OCI-LY7 (cell line): Measurements from ENCODE around the gene UBE2K. TPM values are rescaled to one million over a fixed set of nuclear protein-coding genes. Genes with fewer than 3 reads are reported as not detected.
"Not testable (repeated sequence)": the region's sequence is repeated elsewhere in the genome, so short reads cannot be mapped to it uniquely, and the experiment has no call there.

ENCODE experiments used
- BruUV-seq: library from RNA; stranded (reverse); fragments of 400-500 nt; replicated peaks from 2 replicates; lab custom pipeline; 2021; lab: Mats Ljungman, UMichigan
- CTCF ChIA-PET: fragments of 300-600 bp; sonication (Branson Sonifier 250); formaldehyde crosslinking; loops from one replicate; lab custom pipeline; 2022; ENCODE audit warnings: antibody characterized with exemption; ENCODE audit not compliant: unreplicated experiment; lab: Charles Lee
- POLR2A ChIA-PET: fragments of 300-600 bp; sonication (Branson Sonifier 250); formaldehyde crosslinking; loops from one replicate; lab custom pipeline; 2022; ENCODE audit warnings: antibody characterized with exemption; lab: Charles Lee
- DNase-seq: peaks from one replicate; pipeline ENCODE4 v3.0.0-alpha.2; 2015; ENCODE audit warnings: low spot score
- H2AFZ ChIP-seq: fragments of 200-600 bp; sonication (generic), shearing (Covaris generic); 2 replicates; pipeline ENCODE4 v1.6.1; 2014; ENCODE audit warnings: mild to moderate bottlenecking, antibody characterized with exemption, low read length, moderate library complexity
- H3K27ac ChIP-seq: fragments of 200-600 bp; sonication (generic); 2 replicates; pipeline ENCODE4 v1.5.1; 2014; ENCODE audit warnings: mixed run types, low read depth, mild to moderate bottlenecking, moderate library complexity, low read length, inconsistent platforms; ENCODE audit not compliant: poor library complexity, severe bottlenecking
- H3K36me3 ChIP-seq: fragments of 200-600 bp; sonication (generic); 2 replicates; pipeline ENCODE4 v1.6.1; 2014; ENCODE audit warnings: mild to moderate bottlenecking, antibody characterized with exemption, low read length, moderate library complexity, mixed read lengths; ENCODE audit not compliant: insufficient read depth
- H3K4me1 ChIP-seq: fragments of 200-600 bp; sonication (generic); 2 replicates; pipeline ENCODE4 v1.5.1; 2014; ENCODE audit warnings: mild to moderate bottlenecking, low read length; ENCODE audit not compliant: insufficient read depth, poor library complexity, severe bottlenecking
- H3K4me2 ChIP-seq: fragments of 200-600 bp; sonication (generic); 2 replicates; pipeline ENCODE4 v1.6.1; 2014; ENCODE audit warnings: mild to moderate bottlenecking, low read length
- H3K4me3 ChIP-seq: fragments of 200-600 bp; sonication (generic); 2 replicates; pipeline ENCODE4 v1.5.1; 2014; ENCODE audit warnings: mild to moderate bottlenecking, low read depth, low read length; ENCODE audit not compliant: poor library complexity, severe bottlenecking
- H3K79me2 ChIP-seq: fragments of 200-600 bp; sonication (generic); 2 replicates; pipeline ENCODE4 v1.6.1; 2016; ENCODE audit warnings: low read depth, mild to moderate bottlenecking, low read length, moderate library complexity, mixed read lengths; ENCODE audit not compliant: insufficient read depth
- H3K9me2 ChIP-seq: fragments of 200-600 bp; sonication (generic); 2 replicates; pipeline ENCODE4 v1.6.1; 2016; ENCODE audit warnings: mild to moderate bottlenecking, low read length, mixed read lengths; ENCODE audit not compliant: insufficient read depth
- H3K9me3 ChIP-seq: fragments of 200-600 bp; sonication (generic); 2 replicates; pipeline ENCODE4 v1.6.1; 2014; ENCODE audit warnings: mild to moderate bottlenecking, mixed run types, low read length, mixed read lengths
- H4K20me1 ChIP-seq: fragments of 200-600 bp; sonication (generic); 2 replicates; pipeline ENCODE4 v1.6.1; 2014; ENCODE audit warnings: mild to moderate bottlenecking, antibody characterized with exemption, low read length, moderate library complexity, mixed read lengths; ENCODE audit not compliant: insufficient read depth
- EZH2phosphoT487 ChIP-seq: fragments of 200-600 bp; sonication (generic); IDR thresholded peaks from 2 replicates; pipeline ENCODE4 v1.6.1; 2018; ENCODE audit warnings: low read depth, borderline replicate concordance, mild to moderate bottlenecking, mixed run types, antibody characterized with exemption, low read length, moderate library complexity, mixed read lengths
- intact Hi-C: fragments of 100-400 bp; cut with micrococcal nuclease; formaldehyde crosslinking; loops from one replicate; pipeline ENCODE4 v1.10.0; 2022; ENCODE audit not compliant: unreplicated experiment
- total RNA-seq, 2 experiments: library from RNA; depleted of rRNA in 1 of 2; stranded (reverse); fragments of >200 nt in 1 of 2; shearing (Covaris generic) in 1 of 2; gene quantifications; 2 replicates each; pipeline ENCODE4 v1.2.3, GENCODE V29; 2014 to 2022
- TF ChIP-seq, protein P1 (sequence below): fragments of 200-600 bp; sonication (generic); conservative IDR thresholded peaks from 2 replicates; pipeline ENCODE4 v1.5.1; 2014; ENCODE audit warnings: mild to moderate bottlenecking, antibody characterized with exemption, low read length, moderate library complexity, mixed read lengths

The UBE2K gene
- total RNA-seq, 2 experiments from 2014 or later: 20.8 to 88.0 TPM

DNA sequence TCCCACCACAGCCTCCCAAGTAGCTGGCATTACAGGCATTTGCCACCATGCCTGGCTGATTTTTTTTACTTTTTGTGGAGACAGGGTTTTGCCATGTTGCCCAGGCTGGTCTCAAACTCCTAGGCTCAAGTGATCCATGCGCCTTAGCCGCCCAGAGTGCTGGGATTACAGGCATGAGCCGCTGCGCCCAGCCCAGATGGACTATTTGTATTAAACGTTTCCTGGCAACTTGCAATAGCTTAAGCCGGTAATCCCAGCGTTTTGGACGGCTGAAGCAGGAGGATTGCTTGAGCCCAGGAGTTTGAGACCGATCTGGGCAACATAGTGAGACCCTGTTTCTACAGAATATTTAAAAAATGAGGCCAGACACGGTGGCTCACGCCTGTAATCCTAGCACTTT lies 18.4 kb downstream of the UBE2K start:
- Histone ChIP-seq H3K4me1 (peaks cover 16% of the 10 kb centered on the region), H3K4me2 (no peak overlapping the region), H4K20me1 (peaks cover 15% of the 10 kb centered on the region; the same call in 1 of the 2 replicates), H3K79me2 (peaks cover 86% of the 10 kb centered on the region), H3K4me3 (no peak overlapping the region), H2AFZ (no peak overlapping the region), H3K9me3 (no peaks in the 10 kb centered on the region), H3K27ac (no peak overlapping the region), H3K36me3 (peaks cover 39% of the 10 kb centered on the region), H3K9me2 (no peaks in the 10 kb centered on the region)
- POLR2A ChIA-PET: interaction anchor here (0.6 kb wide), 1 partner anchor 369 kb away, joined by 5 read pairs; no protein-coding TSS in a partner anchor
- BruUV-seq: no TSS peak
- DNase-seq: no peak
- TF ChIP-seq, protein P1, sequence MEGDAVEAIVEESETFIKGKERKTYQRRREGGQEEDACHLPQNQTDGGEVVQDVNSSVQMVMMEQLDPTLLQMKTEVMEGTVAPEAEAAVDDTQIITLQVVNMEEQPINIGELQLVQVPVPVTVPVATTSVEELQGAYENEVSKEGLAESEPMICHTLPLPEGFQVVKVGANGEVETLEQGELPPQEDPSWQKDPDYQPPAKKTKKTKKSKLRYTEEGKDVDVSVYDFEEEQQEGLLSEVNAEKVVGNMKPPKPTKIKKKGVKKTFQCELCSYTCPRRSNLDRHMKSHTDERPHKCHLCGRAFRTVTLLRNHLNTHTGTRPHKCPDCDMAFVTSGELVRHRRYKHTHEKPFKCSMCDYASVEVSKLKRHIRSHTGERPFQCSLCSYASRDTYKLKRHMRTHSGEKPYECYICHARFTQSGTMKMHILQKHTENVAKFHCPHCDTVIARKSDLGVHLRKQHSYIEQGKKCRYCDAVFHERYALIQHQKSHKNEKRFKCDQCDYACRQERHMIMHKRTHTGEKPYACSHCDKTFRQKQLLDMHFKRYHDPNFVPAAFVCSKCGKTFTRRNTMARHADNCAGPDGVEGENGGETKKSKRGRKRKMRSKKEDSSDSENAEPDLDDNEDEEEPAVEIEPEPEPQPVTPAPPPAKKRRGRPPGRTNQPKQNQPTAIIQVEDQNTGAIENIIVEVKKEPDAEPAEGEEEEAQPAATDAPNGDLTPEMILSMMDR: no peak
- no peak for TF ChIP-seq EZH2phosphoT487
- CTCF ChIA-PET: no interaction called here
- intact Hi-C loops: no loop called here

DNA sequence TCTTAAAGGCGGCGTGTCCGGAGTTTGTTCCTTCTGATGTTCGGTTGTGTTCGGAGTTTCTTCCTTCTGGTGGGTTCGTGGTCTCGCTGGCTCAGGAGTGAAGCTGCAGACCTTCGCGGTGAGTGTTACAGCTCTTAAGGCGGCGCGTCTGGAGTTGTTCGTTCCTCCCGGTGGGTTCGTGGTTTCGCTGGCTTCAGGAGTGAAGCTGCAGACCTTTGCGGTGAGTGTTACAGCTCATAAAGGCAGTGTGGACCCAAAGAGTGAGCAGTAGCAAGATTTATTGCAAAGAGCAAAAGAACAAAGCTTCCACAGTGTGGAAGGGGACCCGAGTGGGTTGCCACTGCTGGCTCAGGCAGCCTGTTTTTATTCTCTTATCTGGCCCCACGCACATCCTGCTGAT lies 19.8 kb downstream of the UBE2K start:
- H3K4me2 ChIP-seq, H3K9me2 ChIP-seq, BruUV-seq, H2AFZ ChIP-seq, CTCF ChIA-PET, intact Hi-C loops, H3K4me3 ChIP-seq, DNase-seq, H3K9me3 ChIP-seq, H3K27ac ChIP-seq: not testable (repeated sequence)
- peaks cover 46% of the 10 kb centered on the region for H3K36me3 ChIP-seq
- H3K4me1 ChIP-seq: peaks cover 15% of the 10 kb centered on the region
- POLR2A ChIA-PET: interaction anchor here (0.6 to 1.5 kb wide), 3 partner anchors 10 to 762 kb away, joined by 3 to 4 read pairs (median 3); no protein-coding TSS in a partner anchor
- H3K79me2 ChIP-seq: peaks cover 86% of the 10 kb centered on the region
- H4K20me1 ChIP-seq: peaks cover 15% of the 10 kb centered on the region; the same call in 1 of the 2 replicates

DNA sequence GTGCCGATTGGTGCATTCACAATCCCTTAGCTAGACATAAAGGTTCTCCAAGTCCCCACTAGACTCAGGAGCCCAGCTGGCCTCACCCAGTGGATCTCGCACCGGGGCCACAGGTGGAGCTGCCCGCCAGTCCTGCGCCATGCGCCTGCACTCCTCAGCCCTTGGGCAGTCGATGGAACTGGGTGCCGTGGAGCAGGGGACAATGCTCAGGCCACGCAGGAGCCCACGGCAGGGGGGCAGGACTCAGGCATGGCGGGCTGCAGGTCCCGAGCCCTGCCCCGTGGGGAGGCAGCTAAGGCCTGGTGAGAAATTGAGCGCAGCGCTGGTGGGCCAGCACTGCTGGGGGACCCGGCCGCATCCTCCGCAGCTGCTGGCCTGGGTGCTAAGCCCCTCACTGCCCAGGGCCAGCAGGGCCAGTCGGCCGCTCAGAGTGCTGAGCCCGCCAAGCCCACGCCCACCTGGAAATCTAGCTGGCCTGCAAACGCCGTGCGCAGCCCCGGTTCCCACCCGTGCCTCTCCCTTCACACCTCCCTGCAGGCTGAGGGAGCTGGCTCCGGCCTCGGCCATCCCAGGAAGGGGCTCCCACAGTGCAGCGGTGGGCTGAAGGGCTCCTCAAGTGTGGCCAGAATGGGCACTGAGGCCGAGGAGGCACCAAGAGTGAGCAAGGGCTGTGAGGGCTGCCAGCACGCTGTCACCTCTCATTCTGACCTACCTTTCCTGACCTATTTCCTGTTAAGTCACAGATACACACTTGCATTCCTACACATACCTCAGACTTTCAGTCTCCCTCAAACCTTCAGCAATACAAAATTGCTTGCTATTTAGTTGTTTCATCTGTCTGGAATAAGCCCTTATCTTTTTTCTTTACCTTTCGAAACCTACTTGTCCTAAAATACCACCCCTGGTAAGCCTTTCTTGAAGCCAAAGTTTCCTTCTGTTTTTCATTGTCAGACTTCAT lies 20.7 kb downstream of the UBE2K start:
- DNase-seq: no peak
- ChIA-PET CTCF (no interaction called here), POLR2A (interaction anchor here (0.6 to 1.5 kb wide), 3 partner anchors 9 to 761 kb away, joined by 3 to 4 read pairs (median 3); no protein-coding TSS in a partner anchor)
- no peaks in the 10 kb centered on the region for H3K9me2 ChIP-seq
- BruUV-seq: no TSS peak
- no peak overlapping the region for H3K4me2 ChIP-seq
- no peak overlapping the region for H2AFZ ChIP-seq
- intact Hi-C loops: no loop called here
- TF ChIP-seq, protein P1: no peak
- no peak for TF ChIP-seq EZH2phosphoT487
- H3K9me3 ChIP-seq: no peaks in the 10 kb centered on the region
- peaks cover 51% of the 10 kb centered on the region for H3K36me3 ChIP-seq
- peaks cover 9% of the 10 kb centered on the region; the same call in 1 of the 2 replicates for H4K20me1 ChIP-seq
- H3K4me3 ChIP-seq: no peak overlapping the region
- H3K27ac ChIP-seq: no peak overlapping the region
- peaks cover 6% of the 10 kb centered on the region for H3K4me1 ChIP-seq
- H3K79me2 ChIP-seq: peaks cover 86% of the 10 kb centered on the region
